ENCODE measurements around the gene BACH2. TPM values are rescaled to one million over a fixed set of nuclear protein-coding genes. Genes with fewer than 3 reads are reported as not detected.

The BACH2 gene
- polyA plus RNA-seq, 1 donor (not counting 4 experiments of a cell fraction or from before 2014, with no cell fraction given): 0.50 TPM

DNA sequence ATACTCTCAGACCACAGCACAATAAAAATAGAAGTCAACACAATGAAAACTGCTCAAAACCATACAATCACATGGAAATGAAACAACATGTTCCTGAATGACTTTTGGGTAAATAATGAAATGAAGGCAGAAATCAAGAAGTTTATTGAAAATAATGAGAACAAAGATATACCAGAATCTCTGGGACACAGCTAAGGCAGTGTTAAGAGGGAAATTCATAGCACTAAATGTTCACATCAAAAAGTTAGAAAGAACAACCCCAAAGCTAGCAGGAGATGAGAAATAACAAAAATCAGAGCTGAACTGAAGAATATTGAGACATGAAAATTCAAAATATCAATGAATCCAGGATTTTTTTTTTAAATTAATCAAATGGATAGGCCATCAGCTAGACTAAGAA lies 183.3 kb downstream of the BACH2 start:
- dilution Hi-C loops (cut with MboI; ENCODE audit: extremely low pct_ligation_motif_present, low sequenced_read_pairs): no loop called here
- H3K9ac ChIP-seq (ENCODE audit: control insufficient read depth, extremely low read depth, insufficient read depth, low read length): no peak overlapping the region
- H3K27me3 ChIP-seq (ENCODE audit: control insufficient read depth, extremely low read depth, insufficient read depth, low read length): no peaks in the 10 kb centered on the region
- H3K9me1 ChIP-seq (ENCODE audit: control insufficient read depth, extremely low read depth, insufficient read depth, low read length): no peaks in the 10 kb centered on the region
- no peak for TF ChIP-seq EZH2 (IDR thresholded peaks at IDR 0.05; ENCODE audit: low read length)
- TF ChIP-seq, protein P1, sequence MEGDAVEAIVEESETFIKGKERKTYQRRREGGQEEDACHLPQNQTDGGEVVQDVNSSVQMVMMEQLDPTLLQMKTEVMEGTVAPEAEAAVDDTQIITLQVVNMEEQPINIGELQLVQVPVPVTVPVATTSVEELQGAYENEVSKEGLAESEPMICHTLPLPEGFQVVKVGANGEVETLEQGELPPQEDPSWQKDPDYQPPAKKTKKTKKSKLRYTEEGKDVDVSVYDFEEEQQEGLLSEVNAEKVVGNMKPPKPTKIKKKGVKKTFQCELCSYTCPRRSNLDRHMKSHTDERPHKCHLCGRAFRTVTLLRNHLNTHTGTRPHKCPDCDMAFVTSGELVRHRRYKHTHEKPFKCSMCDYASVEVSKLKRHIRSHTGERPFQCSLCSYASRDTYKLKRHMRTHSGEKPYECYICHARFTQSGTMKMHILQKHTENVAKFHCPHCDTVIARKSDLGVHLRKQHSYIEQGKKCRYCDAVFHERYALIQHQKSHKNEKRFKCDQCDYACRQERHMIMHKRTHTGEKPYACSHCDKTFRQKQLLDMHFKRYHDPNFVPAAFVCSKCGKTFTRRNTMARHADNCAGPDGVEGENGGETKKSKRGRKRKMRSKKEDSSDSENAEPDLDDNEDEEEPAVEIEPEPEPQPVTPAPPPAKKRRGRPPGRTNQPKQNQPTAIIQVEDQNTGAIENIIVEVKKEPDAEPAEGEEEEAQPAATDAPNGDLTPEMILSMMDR (optimal IDR thresholded peaks at IDR 0.05 in 1 of 3, IDR thresholded peaks at IDR 0.05 in 1 of 3, conservative IDR thresholded peaks at IDR 0.05 in 1 of 3; ENCODE audit: extremely low read depth in 1 of 3, insufficient read depth in 2 of 3, low read length in 3 of 3): no peak
- H3K27ac ChIP-seq (ENCODE audit: control insufficient read depth, insufficient read depth, low read length): no peak overlapping the region
- H3K36me3 ChIP-seq (ENCODE audit: control insufficient read depth in 2 of 2, extremely low read depth in 1 of 2, insufficient read depth in 2 of 2, low read length in 2 of 2): no peaks in the 10 kb centered on the region
- DNase-seq (ENCODE audit: low read depth, low spot score) (no peak), FAIRE-seq (no peak)
- H3K4me2 ChIP-seq (ENCODE audit: control insufficient read depth, extremely low read depth, insufficient read depth, low read depth, low read length): no peak overlapping the region
- no peak overlapping the region for H2AFZ ChIP-seq (ENCODE audit: control insufficient read depth, low read length)
- H3K4me3 ChIP-seq (ENCODE audit: control insufficient read depth in 2 of 3, extremely low read depth in 1 of 3, insufficient read depth in 2 of 3, low read depth in 1 of 3, low read length in 3 of 3): no peak overlapping the region
- no peaks in the 10 kb centered on the region for H3K79me2 ChIP-seq (ENCODE audit: control insufficient read depth, insufficient read depth, low read length)
- no peaks in the 10 kb centered on the region for H3K4me1 ChIP-seq (ENCODE audit: control insufficient read depth, extremely low read depth, insufficient read depth, low read length)
- H3K9me3 ChIP-seq (ENCODE audit: control insufficient read depth, low read depth, low read length): no peaks in the 10 kb centered on the region
- no peaks in the 10 kb centered on the region for H4K20me1 ChIP-seq (ENCODE audit: control insufficient read depth, extremely low read depth, insufficient read depth, low read length)

DNA sequence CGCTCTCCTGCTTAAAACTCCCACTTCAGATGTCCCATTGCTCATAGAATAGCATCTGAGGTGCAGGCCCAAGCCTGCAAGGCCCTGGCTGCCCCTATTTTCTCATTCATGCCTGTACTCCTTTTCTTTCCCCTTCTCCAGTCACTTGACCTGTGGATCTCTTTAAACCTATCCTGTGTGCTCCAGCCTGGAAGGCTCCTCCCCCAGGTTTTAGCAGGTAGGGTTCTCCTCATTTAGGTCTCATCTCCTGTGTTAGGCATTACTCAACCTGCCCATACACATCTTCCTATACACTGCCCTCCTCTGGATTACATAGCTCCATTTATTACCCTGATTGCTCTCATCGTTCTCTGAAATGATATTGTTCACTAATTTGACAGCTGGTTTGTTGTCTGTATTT lies 185.3 kb downstream of the BACH2 start:
- Histone ChIP-seq H3K9ac (ENCODE audit: control insufficient read depth, extremely low read depth, insufficient read depth, low read length) (no peak overlapping the region), H3K27ac (ENCODE audit: control insufficient read depth, insufficient read depth, low read length) (no peak overlapping the region), H3K9me1 (ENCODE audit: control insufficient read depth, extremely low read depth, insufficient read depth, low read length) (no peaks in the 10 kb centered on the region), H3K79me2 (ENCODE audit: control insufficient read depth, insufficient read depth, low read length) (no peaks in the 10 kb centered on the region), H3K4me2 (ENCODE audit: control insufficient read depth, extremely low read depth, insufficient read depth, low read depth, low read length) (no peak overlapping the region), H4K20me1 (ENCODE audit: control insufficient read depth, extremely low read depth, insufficient read depth, low read length) (no peaks in the 10 kb centered on the region), H3K4me1 (ENCODE audit: control insufficient read depth, extremely low read depth, insufficient read depth, low read length) (no peaks in the 10 kb centered on the region), H3K36me3 (ENCODE audit: control insufficient read depth in 2 of 2, extremely low read depth in 1 of 2, insufficient read depth in 2 of 2, low read length in 2 of 2) (no peaks in the 10 kb centered on the region), H3K27me3 (ENCODE audit: control insufficient read depth, extremely low read depth, insufficient read depth, low read length) (no peaks in the 10 kb centered on the region), H2AFZ (ENCODE audit: control insufficient read depth, low read length) (no peak overlapping the region), H3K9me3 (ENCODE audit: control insufficient read depth, low read depth, low read length) (no peaks in the 10 kb centered on the region), H3K4me3 (ENCODE audit: control insufficient read depth in 2 of 3, extremely low read depth in 1 of 3, insufficient read depth in 2 of 3, low read depth in 1 of 3, low read length in 3 of 3) (no peak overlapping the region)
- TF ChIP-seq EZH2 (IDR thresholded peaks at IDR 0.05; ENCODE audit: low read length): no peak
- TF ChIP-seq, protein P1 (optimal IDR thresholded peaks at IDR 0.05 in 1 of 3, IDR thresholded peaks at IDR 0.05 in 1 of 3, conservative IDR thresholded peaks at IDR 0.05 in 1 of 3; ENCODE audit: extremely low read depth in 1 of 3, insufficient read depth in 2 of 3, low read length in 3 of 3): no peak
- FAIRE-seq (no peak), DNase-seq (ENCODE audit: low read depth, low spot score) (no peak)
- dilution Hi-C loops (cut with MboI; ENCODE audit: extremely low pct_ligation_motif_present, low sequenced_read_pairs): no loop called here

Measured in keratinocyte (primary cell).